Measurements from ENCODE around the gene PARP12.

The PARP12 gene

DNA sequence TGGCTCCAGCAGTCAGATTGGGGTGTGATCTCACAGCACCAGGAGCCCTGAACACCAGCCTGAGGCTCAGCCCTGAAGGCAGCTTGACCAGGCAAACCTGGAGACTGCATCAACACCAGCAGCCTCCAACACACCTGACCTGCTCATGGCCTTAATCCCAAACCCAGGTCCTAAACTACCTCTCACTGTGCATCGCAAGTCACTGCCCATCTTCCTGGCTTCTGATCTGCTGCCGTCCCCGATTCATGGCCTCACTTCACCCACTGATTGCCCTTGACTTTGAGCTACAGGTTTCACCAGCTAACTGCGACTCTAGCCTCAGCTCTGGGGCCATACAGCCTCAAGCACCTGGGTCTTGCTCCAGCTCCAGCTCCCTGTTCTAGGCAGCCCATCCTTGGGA lies 49.1 kb downstream of the PARP12 start:
- TF ChIP-seq, protein P1, sequence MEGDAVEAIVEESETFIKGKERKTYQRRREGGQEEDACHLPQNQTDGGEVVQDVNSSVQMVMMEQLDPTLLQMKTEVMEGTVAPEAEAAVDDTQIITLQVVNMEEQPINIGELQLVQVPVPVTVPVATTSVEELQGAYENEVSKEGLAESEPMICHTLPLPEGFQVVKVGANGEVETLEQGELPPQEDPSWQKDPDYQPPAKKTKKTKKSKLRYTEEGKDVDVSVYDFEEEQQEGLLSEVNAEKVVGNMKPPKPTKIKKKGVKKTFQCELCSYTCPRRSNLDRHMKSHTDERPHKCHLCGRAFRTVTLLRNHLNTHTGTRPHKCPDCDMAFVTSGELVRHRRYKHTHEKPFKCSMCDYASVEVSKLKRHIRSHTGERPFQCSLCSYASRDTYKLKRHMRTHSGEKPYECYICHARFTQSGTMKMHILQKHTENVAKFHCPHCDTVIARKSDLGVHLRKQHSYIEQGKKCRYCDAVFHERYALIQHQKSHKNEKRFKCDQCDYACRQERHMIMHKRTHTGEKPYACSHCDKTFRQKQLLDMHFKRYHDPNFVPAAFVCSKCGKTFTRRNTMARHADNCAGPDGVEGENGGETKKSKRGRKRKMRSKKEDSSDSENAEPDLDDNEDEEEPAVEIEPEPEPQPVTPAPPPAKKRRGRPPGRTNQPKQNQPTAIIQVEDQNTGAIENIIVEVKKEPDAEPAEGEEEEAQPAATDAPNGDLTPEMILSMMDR (IDR thresholded peaks at IDR 0.05; ENCODE audit: low read depth, low read length), result no peak
- no peak for DNase-seq (ENCODE audit: low read depth in 2 of 2)
- H3K4me3 ChIP-seq (replicated peaks in 1 of 2; ENCODE audit: low read depth in 2 of 2, low read length in 2 of 2), result no peak overlapping the region

DNA sequence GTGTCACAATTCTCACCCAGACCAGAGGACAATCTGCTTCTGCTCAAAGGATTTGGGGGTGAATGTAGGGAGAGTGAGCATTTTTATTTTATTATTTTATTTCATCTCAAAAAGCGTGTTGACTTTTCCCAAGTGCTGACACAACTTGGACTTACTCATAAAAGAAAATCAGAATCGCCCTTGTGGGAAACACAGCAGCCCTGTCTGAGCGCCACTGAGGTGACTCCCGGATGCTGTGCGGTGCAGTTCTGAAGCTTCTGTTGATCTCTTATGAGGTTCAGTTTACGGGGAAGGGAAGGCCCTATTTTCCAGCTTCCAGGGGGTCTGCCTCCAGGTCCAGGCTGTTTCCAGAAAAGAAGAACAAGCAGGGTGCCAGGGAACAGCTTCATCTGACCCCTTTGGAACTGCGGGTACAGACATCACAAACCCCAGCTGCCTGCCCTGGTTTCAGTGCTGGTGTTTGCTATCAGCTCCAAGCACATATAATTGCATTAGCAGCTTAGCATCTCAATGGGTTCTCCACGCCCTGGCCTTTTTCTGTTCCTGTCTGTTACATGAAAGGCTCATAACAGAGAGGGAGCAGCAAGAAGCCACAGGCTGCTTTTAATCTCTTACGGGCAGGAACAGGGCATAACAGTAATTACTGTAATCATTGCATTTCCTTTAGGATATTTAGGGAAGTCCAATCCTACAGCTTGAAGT lies 52.4 kb downstream of the PARP12 start:
- DNase-seq (ENCODE audit: low read depth in 2 of 2), result no peak
- no peak overlapping the region for H3K4me3 ChIP-seq (replicated peaks in 1 of 2; ENCODE audit: low read depth in 2 of 2, low read length in 2 of 2)
- TF ChIP-seq, protein P1 (IDR thresholded peaks at IDR 0.05; ENCODE audit: low read depth, low read length), result no peak

DNA sequence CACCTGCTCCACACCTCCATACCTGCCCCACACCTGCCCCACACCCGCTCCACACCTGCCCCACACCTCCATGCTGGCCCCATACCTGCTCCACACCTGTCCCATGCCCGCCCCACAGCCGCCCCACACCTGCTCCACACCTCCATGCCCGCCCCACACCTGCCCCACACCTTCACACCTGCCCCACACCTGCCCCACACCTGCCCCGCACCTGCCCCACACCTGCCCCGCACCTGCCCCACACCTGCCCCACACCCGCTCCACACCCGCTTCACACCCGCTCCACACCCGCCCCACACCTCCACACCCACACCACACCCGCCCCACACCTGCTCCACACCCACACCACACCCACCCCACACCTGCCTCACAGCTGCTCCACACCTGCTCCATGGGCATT lies 53.0 kb downstream of the PARP12 start:
- no peak for DNase-seq (ENCODE audit: low read depth in 2 of 2)
- H3K4me3 ChIP-seq (replicated peaks in 1 of 2; ENCODE audit: low read depth in 2 of 2, low read length in 2 of 2), result no peak overlapping the region
- TF ChIP-seq, protein P1 (IDR thresholded peaks at IDR 0.05; ENCODE audit: low read depth, low read length), result no peak

DNA sequence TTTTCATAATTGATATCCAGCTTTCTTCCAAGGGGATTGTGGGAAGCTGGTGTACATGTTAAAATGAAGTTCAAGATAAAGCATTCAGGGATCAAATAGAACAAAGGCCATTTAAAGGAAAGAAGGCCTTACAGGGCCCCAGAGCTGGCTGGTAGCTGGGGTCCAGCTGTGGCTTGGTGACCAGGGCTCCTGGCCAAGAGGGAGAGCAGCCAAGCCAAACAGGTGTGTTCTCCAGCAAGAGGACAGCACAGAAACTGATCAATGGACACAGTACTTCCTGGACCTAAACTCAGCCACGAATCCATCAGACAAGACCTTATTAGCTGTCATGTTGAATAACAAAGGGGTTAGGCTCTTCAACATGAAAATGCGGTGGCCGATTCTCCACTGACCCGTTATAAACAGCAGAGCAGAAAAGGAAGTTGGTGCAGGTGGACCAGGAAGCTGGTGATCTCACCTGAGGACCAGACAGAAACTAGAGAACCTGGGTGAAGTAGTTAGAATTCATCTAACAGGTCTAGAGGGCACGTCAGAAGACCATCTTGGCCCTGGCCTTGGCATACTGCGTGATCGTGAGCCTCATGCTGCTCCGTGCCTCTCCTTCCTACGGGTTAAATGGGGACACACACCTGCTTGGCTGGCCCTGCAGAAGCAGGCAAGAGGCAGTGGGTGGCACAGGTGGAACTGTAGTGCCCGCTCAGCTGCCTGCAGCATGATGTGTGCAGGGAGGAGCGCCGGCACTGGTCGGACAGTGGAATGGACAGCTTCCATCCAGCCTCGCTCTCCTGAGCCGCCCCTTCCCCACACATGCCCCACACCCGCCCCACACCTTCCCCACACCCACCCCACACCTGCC lies 53.8 kb downstream of the PARP12 start:
- H3K4me3 ChIP-seq (replicated peaks in 1 of 2; ENCODE audit: low read depth in 2 of 2, low read length in 2 of 2), result no peak overlapping the region
- DNase-seq (ENCODE audit: low read depth in 2 of 2), result no peak
- TF ChIP-seq, protein P1 (IDR thresholded peaks at IDR 0.05; ENCODE audit: low read depth, low read length), result no peak

DNA sequence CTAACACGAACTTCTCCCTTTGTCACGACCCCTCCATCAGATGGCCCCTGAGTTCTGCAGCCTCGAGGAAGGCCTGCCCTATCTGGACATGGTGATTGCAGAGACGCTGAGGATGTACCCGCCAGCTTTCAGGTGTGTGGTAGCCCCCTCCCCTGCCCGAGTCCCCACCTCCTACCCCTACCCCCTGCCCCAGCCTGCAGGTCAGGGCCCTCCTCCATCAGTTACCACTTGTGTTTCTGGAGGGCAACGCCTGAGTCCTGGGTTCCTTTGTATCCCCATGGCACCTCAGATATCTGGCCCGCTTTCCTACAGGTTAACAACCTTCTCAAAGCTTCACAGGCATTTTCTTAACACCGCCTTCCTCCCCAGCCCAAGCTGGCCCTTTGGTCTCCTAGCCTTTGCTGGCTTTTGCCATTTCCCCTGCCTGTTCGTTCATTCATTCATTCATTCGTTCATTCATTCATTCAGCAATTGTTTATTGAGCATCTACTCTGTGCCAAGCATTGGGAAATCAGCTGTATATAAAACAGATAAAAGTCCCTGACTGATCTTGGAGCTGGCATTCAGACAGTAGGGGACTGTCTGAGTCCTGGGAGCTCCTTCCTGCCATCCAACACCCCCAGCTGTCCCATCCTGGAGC lies 55.6 kb downstream of the PARP12 start:
- no peak overlapping the region for H3K4me3 ChIP-seq (replicated peaks in 1 of 2; ENCODE audit: low read depth in 2 of 2, low read length in 2 of 2)
- TF ChIP-seq, protein P1 (IDR thresholded peaks at IDR 0.05; ENCODE audit: low read depth, low read length), result no peak
- DNase-seq (ENCODE audit: low read depth in 2 of 2), result no peak

DNA sequence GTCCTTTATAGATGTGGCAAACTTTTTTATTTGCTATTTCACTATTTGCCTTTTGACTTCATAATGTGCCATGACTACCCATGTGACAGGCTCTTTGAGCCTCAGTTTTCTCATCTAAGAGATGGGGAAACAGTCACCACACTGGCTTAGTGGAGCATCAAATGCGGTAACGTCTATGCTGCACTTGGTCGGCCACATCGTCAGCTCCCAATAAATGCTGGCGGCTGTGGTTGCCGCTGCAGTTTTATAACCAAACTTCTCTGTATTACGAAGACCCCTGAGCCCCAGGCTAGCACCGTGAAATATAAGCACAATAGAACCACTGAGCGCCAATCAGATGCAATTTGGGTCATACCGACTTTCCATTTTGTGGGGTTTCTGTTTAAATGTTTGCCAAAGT lies 56.2 kb downstream of the PARP12 start:
- H3K4me3 ChIP-seq (replicated peaks in 1 of 2; ENCODE audit: low read depth in 2 of 2, low read length in 2 of 2), result no peak overlapping the region
- DNase-seq (ENCODE audit: low read depth in 2 of 2), result no peak
- TF ChIP-seq, protein P1 (IDR thresholded peaks at IDR 0.05; ENCODE audit: low read depth, low read length), result no peak

Measured in cardiac fibroblast (primary cell).